K562 (cell line): ENCODE results near the gene MESP1. TPM values are rescaled to one million over a fixed set of nuclear protein-coding genes. Genes with fewer than 3 reads are reported as not detected.

Experiments used
- DLX4 ChIP-seq: fragments of 250-450 bp; sonication (Bioruptor Pico); IDR thresholded peaks from 2 replicates; pipeline ENCODE4 v1.6.1; 2021; ENCODE audit warnings: mild to moderate bottlenecking
- MYC ChIP-seq, 2 experiments: fragments of 250-450 bp in 1 of 2; sonication (Bioruptor Pico) in 1 of 2; IDR thresholded peaks; 2 replicates each; pipeline versions ENCODE4 v1.5.1 to v1.6.1; 2012 to 2021; ENCODE audit warnings: low read depth in 2 of 2, borderline replicate concordance in 1 of 2, improper control_type of control experiment in 1 of 2, low read length in 1 of 2, mild to moderate bottlenecking in 1 of 2, moderate library complexity in 1 of 2
- NFYB ChIP-seq: IDR thresholded peaks from 2 replicates; pipeline ENCODE4 v1.6.1; 2011; ENCODE audit warnings: mild to moderate bottlenecking, moderate library complexity; ENCODE audit not compliant: insufficient read length; ENCODE audit errors: extremely low read depth
- NR0B1 ChIP-seq: fragments of 450-650 bp; IDR thresholded peaks from one replicate; pipeline ENCODE4 v1.6.1; 2018; ENCODE audit warnings: mild to moderate bottlenecking, moderate library complexity; ENCODE audit not compliant: partially characterized antibody
- PHTF2 ChIP-seq: fragments of 250-450 bp; sonication (Bioruptor Pico); IDR thresholded peaks from 2 replicates; pipeline ENCODE4 v1.5.0; 2021; ENCODE audit warnings: mild to moderate bottlenecking
- PURB ChIP-seq: sonication (generic); formaldehyde crosslinking; IDR thresholded peaks from 2 replicates; pipeline ENCODE4 v1.9.0; 2021; ENCODE audit warnings: low read depth, mild to moderate bottlenecking, missing genetic modification reagents
- RBM15 ChIP-seq: fragments of 200-400 bp; formaldehyde crosslinking; IDR thresholded peaks from 2 replicates; pipeline ENCODE4 v1.6.1; 2018; ENCODE audit warnings: mild to moderate bottlenecking, low read length, moderate library complexity; ENCODE audit not compliant: insufficient read depth
- SMAD1 ChIP-seq: fragments of 150-350 bp; IDR thresholded peaks from 2 replicates; pipeline ENCODE4 v1.6.1; 2014; ENCODE audit warnings: low read length, low read depth; ENCODE audit not compliant: partially characterized antibody
- SMARCA4 ChIP-seq: fragments of 450-650 bp; IDR thresholded peaks from 2 replicates; pipeline ENCODE4 v1.6.1; 2016
- SMARCE1 ChIP-seq: fragments of 450-650 bp; IDR thresholded peaks from 2 replicates; pipeline ENCODE4 v1.7.1; 2016; ENCODE audit warnings: mild to moderate bottlenecking
- TEAD1 ChIP-seq, 2 experiments: fragments of 450-650 bp in 1 of 2; sonication (generic) in 1 of 2; formaldehyde crosslinking; IDR thresholded peaks; 2 replicates each; pipeline versions ENCODE4 v1.4.0 to v1.8.0; 2020 to 2022; ENCODE audit warnings: mild to moderate bottlenecking in 2 of 2, missing genetic modification reagents in 1 of 2
- TSC22D4 ChIP-seq: fragments of 450-650 bp; IDR thresholded peaks from 2 replicates; pipeline ENCODE4 v1.6.1; 2016; ENCODE audit warnings: missing genetic modification characterization, missing biosample characterization, control low read depth
- ZFP1 ChIP-seq: fragments of 450-650 bp; formaldehyde crosslinking; IDR thresholded peaks from 2 replicates; pipeline ENCODE4 v1.4.0; 2020; ENCODE audit warnings: mild to moderate bottlenecking, mixed read lengths
- ZNF133 ChIP-seq: fragments of 250-450 bp; sonication (Bioruptor Pico); IDR thresholded peaks from 2 replicates; pipeline ENCODE4 v1.4.0; 2020; ENCODE audit warnings: mild to moderate bottlenecking
- ZNF668 ChIP-seq: fragments of 250-450 bp; sonication (Bioruptor Pico); IDR thresholded peaks from 2 replicates; pipeline ENCODE4 v1.8.0; 2022; ENCODE audit warnings: mild to moderate bottlenecking, inconsistent platforms
- polyA plus RNA-seq, 8 experiments: library from polyadenylated mRNA; depleted of rRNA in 4 of 8; stranded (reverse) in 5 of 8; unstranded in 3 of 8; fragments of >200 nt; fragmentation: Nextera tagmentation in 2 of 8; fragmentation: Illumina TruSeq in 1 of 8; extraction: Ambion mirVana in 2 of 8; extraction: Trizol in 1 of 8; gene quantifications; 2 replicates each; pipeline versions ENCODE4 v1.2.1 to v1.2.3, GENCODE V29; 2011 to 2014; ENCODE audit warnings: inconsistent platforms in 1 of 8, missing spikeins in 1 of 8
- total RNA-seq, 7 experiments: library from RNA; depleted of rRNA in 6 of 7; stranded (reverse); fragments of >200 nt in 6 of 7; fragmentation: Illumina TruSeq in 2 of 7; extraction: Trizol in 2 of 7; gene quantifications; 2 replicates each; pipeline versions ENCODE4 v1.2.1 to v1.2.3, GENCODE V29; 2011 to 2021; ENCODE audit warnings: low replicate concordance in 1 of 7
- TF ChIP-seq, protein P1 (sequence below), 2 experiments: fragments of 450-650 bp; IDR thresholded peaks; 2 replicates each; pipeline ENCODE4 v1.6.1; 2018; ENCODE audit warnings: mild to moderate bottlenecking in 2 of 2, low read depth in 1 of 2; ENCODE audit not compliant: partially characterized antibody in 2 of 2

Gene MESP1
- total and polyA plus RNA-seq, 9 of the 15 experiments (the other 6 are each of a cell fraction or from before 2014, with no cell fraction given), result 0.14 to 1.1 (median 0.36) TPM; not detected in 4

- no peak for TF ChIP-seq SMAD1
- no peak for TF ChIP-seq RBM15
- TF ChIP-seq PURB (CRISPR knock-in tag), result no peak
- TF ChIP-seq SMARCA4, result no peak
- TF ChIP-seq NR0B1, result no peak
- TF ChIP-seq ZNF668, result no peak
- no peak for TF ChIP-seq DLX4 (CRISPR knock-in tag)
- no peak for TF ChIP-seq PHTF2 (CRISPR knock-in tag)
- TF ChIP-seq NFYB, result no peak
- TF ChIP-seq, protein P1, sequence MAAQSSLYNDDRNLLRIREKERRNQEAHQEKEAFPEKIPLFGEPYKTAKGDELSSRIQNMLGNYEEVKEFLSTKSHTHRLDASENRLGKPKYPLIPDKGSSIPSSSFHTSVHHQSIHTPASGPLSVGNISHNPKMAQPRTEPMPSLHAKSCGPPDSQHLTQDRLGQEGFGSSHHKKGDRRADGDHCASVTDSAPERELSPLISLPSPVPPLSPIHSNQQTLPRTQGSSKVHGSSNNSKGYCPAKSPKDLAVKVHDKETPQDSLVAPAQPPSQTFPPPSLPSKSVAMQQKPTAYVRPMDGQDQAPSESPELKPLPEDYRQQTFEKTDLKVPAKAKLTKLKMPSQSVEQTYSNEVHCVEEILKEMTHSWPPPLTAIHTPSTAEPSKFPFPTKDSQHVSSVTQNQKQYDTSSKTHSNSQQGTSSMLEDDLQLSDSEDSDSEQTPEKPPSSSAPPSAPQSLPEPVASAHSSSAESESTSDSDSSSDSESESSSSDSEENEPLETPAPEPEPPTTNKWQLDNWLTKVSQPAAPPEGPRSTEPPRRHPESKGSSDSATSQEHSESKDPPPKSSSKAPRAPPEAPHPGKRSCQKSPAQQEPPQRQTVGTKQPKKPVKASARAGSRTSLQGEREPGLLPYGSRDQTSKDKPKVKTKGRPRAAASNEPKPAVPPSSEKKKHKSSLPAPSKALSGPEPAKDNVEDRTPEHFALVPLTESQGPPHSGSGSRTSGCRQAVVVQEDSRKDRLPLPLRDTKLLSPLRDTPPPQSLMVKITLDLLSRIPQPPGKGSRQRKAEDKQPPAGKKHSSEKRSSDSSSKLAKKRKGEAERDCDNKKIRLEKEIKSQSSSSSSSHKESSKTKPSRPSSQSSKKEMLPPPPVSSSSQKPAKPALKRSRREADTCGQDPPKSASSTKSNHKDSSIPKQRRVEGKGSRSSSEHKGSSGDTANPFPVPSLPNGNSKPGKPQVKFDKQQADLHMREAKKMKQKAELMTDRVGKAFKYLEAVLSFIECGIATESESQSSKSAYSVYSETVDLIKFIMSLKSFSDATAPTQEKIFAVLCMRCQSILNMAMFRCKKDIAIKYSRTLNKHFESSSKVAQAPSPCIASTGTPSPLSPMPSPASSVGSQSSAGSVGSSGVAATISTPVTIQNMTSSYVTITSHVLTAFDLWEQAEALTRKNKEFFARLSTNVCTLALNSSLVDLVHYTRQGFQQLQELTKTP (IDR thresholded peaks at IDR 0.05; ENCODE audit: low read depth in 1 of 2, partially characterized antibody in 2 of 2), result no peak
- peak in 1 of 2 experiments; percentile 89; a peak in 2 of 4 replicates for TF ChIP-seq TEAD1 (CRISPR knock-in tag; IDR thresholded peaks at IDR 0.05)
- no peak for TF ChIP-seq ZNF133 (CRISPR knock-in tag)
- TF ChIP-seq SMARCE1, result no peak
- no peak for TF ChIP-seq ZFP1 (CRISPR knock-in tag)
- TF ChIP-seq MYC (IDR thresholded peaks at IDR 0.05; ENCODE audit: low read depth, low read length), result peak; percentile 61; the same call in 1 of the 2 replicates
- TF ChIP-seq MYC (CRISPR knock-in tag; IDR thresholded peaks at IDR 0.05; ENCODE audit: borderline replicate concordance, low read depth), result no peak; the same call in 1 of the 2 replicates
- TF ChIP-seq TSC22D4 (tag), result no peak
Observed at GRCh38 chr15:89776274-89777072, 25.4 kb upstream of the MESP1 start, which contains the start of gene MESP2 (continued).
